Measurements from ENCODE around the gene RGS21.

RGS21 gene

DNA sequence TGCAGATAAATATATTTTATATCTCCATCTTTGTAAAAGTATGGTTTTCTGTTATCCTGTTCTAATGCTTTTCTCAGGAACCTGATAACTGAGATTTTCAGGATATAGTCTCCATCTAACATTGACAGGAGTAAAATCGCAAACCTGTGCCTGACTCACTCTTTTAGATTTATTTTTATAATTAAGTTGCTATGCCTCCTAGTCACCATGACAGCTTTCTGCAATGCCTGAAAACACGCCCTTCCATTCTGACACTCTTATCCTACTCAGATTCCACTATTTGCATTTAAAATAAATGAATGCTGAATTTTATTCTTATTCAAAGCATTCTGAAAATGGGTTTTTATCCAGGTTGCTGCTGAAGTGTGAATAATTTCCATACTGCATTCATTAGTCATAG is 62.8 kb downstream of the RGS21 start:
- DNase-seq, result no peak

GRCh38 chr1:192382758-192383157 is 66.0 kb downstream of the RGS21 start:
- DNase-seq, result no peak

- DNase-seq, result no peak
These were observed 69.4 kb downstream of the RGS21 start for GRCh38 chr1:192386051-192386650.

GRCh38 chr1:192395211-192395610 is 78.4 kb downstream of the RGS21 start:
- no peak for DNase-seq

DNA sequence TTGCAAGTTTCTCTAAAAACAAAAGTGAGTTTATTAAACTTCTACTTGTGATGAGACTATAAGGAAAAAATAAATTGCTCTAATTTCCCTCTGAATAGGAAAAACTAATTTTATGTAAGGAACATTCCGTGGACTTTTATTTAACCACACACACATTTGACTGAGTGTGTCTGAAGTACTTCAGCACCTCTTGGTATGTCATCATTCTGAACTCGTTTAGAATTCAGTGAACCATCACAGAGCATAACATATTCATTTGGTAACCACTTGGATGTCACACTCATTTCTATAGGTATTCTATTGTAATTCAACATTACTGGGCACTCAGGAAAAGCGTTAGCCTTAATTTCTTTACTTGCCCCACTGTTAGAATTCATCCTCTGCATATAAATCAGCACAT is 79.1 kb downstream of the RGS21 start:
- no peak for DNase-seq

DNA sequence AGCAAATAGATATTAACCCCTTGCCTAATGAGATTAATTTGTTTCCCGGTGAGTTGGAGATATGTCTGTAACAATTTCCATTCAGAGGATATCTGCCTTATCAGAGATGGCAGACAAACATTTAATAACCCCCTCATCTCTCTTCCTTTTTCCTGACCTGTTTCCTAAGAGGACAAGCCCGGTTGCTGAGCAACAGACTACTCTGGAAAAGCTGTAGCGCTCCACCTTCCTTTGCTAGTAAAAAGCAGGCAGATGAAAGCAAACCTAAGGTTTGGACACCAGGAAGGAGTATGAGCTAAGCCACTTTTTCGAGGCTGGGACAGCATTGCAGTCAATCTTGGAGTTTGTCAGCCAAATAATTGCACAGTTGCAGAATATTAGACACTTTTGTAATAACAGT is 82.4 kb downstream of the RGS21 start:
- DNase-seq, result no peak

DNA sequence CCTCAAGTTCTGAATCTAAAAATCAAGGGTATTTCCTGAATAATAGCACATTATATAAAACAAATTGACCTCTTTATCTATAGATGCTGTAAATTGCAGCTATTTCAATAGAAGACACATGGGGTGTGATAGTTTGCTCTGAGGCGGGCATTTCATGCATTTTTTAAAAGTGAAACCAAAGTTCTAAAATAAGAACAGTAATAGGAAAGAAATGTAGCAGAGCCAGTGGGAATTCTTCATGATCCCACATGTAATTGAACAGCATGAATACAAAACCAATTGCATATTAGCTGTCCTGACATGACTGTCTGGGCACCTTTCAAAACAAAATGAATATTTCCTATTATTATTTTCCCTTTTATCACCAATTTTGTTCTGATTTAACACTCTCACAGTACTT is 85.0 kb downstream of the RGS21 start:
- no peak for DNase-seq

DNA sequence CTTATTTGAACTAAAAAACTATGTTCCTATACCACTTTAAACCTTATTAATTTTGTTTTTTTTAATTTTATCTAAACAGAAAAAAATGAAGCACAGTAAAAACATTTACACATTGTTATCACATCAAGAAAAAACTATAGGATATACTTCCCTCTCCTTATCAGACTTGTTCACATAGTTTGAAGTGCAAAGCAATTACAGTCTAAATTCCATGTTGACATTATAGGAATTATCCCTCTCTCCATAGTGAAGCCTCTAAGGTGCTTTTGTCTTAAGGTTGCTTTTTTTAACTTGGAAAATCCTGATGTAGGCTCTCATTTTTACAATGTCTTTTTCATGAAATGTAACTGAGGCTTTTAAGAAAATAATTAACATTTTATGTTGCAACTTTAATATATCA is 85.8 kb downstream of the RGS21 start:
- no peak for DNase-seq

- DNase-seq, result no peak
These were observed 90.4 kb downstream of the RGS21 start for GRCh38 chr1:192407206-192407605.

Measured in NCI-H1436 treated with DMSO at 0.1 percent for 48 hours (cell line).